LHCN-M2 (cell line): ENCODE results near the gene MYO3B. TPM values are rescaled to one million over a fixed set of nuclear protein-coding genes. Genes with fewer than 3 reads are reported as not detected.
"Not testable (repeated sequence)": the region's sequence is repeated elsewhere in the genome, so short reads cannot be mapped to it uniquely, and the experiment has no call there.

ENCODE experiments used
- DNase-seq: peaks from one replicate; pipeline ENCODE4 v3.0.0-alpha.2; 2012; ENCODE audit warnings: low read depth
- total RNA-seq: library from RNA; depleted of rRNA; stranded (reverse); fragments of >200 nt; gene quantifications from 2 replicates; pipeline ENCODE4 v1.2.3, GENCODE V29; 2014

The MYO3B gene
- total RNA-seq, 1 experiment from 2014 or later = 0.06 TPM

DNA sequence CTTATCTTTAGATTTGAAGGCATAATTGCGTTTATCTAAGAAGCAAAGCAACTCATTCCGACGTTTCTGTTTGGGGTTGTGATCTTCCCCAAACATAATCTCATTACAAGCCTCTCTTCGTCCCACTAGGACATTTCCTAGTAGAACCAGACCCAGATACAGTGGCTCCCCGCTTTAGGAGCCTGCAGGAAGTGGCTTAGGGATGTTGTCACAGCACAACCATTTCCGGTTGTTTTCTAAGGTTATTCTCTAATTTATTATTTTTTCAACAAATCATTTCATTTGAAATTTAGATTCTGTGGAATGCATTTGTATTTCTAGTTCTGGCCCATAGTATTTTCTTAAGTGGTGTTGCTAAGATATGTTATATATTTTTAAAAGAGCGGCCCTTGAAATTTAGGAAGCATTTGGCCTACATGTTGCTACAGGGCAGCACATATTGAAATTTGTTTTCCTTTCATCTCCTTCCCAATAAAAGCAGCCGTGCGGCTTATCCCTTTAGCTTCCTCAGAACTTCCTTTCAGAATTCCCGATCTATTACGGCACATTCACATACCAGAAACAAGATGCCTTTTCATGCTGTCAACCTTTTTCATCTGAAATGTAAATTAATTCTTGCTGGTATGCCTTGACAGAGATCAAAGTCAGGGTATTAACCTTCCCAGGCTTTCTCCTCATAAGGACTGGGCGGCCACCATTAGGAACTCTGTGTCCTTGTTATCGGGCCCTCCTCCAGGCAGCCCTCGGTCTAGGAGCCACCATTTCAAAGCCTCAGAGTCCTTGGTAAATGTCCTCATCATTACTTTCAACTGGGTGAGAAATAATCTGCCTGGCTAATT, 326.2 kb downstream of the MYO3B start:
- DNase-seq = no peak

DNA sequence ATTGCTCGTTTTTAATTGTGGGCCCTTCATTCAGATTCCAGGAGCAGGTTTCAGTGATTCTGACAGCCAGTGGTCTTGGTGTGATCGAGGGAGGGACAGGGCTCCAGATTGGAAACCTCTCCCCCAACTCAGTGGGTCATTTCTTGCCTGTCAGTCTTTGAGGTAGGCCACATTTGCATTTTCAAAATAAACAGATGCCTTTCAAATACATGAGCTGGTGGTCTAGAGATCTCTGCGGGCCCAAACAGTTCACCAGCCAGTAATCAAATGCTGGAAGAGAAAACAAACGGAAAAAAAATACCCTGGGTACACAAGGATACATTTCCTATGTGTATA, 326.8 kb downstream of the MYO3B start:
- no peak for DNase-seq

GRCh38 chr2:170505631-170506275, 327.8 kb downstream of the MYO3B start:
- DNase-seq = no peak

DNA sequence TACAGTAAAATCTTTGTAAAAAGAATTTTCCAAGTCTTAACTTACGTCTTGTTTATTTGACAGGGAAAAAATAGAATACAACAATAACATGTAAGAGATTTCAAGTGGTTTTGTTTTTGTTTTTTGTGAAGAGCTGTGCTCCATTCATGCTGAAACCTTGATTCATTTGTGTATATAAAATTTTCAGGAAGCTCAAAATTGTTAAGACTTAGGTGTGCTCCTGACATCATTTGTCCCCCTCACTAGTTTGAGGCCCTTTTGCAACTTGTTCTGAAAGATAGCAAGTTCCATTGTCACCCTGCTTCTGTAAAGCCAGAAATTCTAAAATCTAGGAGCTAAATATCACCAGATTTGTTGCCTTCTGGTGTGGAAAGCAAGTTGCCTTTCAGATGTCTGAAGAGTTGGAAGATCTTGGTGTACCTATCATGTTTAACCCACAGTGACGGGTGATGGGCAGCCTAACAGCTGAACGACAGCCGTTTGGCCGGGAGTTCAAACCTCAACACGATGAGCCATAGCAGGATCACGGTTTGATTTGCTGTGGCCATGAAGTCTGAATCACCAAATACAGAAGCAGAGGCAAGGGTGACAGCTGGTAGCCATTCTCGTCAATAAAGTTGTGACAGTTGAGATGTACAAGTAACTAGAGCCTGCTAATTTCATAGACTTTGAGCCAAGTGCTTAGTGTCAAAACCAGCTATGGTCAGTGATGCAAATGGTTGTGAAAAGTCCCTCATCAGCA, 331.7 kb downstream of the MYO3B start:
- DNase-seq = peak; percentile 100

GRCh38 chr2:170512266-170512665, 334.3 kb downstream of the MYO3B start:
- peak; percentile 41 for DNase-seq

GRCh38 chr2:170514140-170514539, 336.2 kb downstream of the MYO3B start:
- DNase-seq = peak; percentile 76

GRCh38 chr2:170517538-170517937, 339.6 kb downstream of the MYO3B start:
- DNase-seq = no peak

- DNase-seq = peak; percentile 80
Observed at GRCh38 chr2:170518911-170519310, 341.0 kb downstream of the MYO3B start.

DNA sequence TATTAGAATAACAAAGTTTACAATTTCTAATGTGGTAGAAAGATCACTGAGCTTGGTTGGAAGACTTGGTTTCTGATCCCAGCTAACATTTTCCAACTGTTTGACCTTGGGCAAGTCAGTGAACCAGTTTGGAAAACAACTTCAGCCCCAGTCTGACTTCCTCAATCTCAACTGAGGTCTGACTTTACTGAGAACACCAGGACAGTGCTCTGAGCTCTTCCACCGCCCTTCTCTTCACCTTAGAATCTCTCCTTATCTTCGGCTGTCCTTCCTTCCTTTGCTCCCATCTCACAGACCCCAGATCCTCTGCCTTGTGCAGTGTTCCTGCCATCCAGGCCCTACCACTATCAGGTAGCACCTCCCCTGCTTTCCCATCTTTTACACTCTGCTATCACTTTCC, 343.4 kb downstream of the MYO3B start:
- no peak for DNase-seq

GRCh38 chr2:170523506-170523905, 345.6 kb downstream of the MYO3B start:
- DNase-seq = no peak

DNA sequence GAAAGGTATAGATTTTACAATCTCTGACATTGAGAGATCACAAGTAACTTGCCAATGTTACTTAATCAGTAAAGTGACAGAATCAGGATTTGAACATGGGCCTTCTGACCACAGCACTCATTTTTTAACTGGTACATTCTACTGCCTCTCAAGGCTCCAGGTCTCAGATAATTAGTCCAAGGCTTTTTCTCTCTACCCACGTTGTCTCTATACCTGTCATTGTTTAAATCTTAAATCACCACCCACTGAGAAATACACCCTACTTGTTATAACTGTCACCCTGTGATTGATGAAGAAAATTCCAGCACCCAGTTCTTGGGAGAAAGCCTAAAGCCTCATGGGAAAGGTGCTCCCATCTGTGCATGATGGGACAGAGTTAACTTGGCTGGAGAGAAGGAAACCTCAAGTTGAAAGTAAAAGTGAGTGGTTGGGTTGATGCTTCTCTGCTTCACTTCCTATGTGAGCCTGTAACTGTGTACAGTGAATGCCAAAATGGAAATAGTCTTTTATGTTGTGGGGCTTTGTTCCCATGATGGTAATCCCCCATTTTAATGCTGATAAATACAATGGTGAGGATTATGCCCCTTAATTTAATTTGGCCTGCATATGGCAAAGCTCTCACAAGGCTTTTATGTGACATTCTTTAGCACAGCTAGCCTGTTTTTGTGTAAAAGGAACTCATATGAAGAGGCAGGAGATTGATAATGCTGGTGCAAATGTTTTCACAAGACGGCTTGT, 347.1 kb downstream of the MYO3B start:
- peak; percentile 21 for DNase-seq

DNA sequence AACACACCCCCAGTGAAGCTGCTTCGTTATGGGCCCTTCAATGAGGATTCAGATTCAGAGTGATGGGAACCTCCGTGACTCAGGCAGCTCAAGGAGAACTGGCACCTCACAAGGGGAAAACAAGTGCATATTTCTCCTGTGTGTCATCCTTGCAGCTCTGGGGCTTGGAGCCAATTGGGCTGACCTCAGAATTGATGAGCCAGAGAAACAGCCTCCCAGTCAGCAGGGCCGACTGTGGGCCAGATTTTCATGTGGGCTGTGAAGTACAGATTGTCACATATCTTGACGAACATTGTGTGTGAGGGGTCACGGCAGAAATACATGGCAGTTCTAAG, 347.6 kb downstream of the MYO3B start:
- peak; percentile 98 for DNase-seq

DNA sequence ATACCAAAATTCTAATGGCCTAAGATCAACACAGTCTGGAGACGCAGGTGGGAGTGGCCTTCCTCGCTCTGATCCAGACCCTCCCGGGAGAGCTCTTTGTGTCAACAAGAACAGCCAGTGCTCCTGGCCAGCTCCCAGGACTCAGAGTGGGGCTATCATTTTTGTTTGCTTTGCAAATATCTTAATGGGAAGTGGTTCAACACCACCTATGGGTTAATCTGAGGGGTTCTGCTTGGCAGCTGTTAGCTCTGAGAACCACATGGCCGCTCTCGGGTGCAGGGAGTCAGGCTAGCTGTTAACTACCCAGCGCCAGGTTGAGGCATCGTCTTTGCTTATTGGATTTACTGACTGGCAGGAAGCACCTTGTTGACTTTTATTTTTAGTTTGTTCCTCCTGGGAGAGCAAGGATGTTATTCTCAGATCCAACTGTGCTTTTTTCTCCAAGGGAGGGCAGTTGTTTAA, 352.4 kb downstream of the MYO3B start:
- peak; percentile 91 for DNase-seq

DNA sequence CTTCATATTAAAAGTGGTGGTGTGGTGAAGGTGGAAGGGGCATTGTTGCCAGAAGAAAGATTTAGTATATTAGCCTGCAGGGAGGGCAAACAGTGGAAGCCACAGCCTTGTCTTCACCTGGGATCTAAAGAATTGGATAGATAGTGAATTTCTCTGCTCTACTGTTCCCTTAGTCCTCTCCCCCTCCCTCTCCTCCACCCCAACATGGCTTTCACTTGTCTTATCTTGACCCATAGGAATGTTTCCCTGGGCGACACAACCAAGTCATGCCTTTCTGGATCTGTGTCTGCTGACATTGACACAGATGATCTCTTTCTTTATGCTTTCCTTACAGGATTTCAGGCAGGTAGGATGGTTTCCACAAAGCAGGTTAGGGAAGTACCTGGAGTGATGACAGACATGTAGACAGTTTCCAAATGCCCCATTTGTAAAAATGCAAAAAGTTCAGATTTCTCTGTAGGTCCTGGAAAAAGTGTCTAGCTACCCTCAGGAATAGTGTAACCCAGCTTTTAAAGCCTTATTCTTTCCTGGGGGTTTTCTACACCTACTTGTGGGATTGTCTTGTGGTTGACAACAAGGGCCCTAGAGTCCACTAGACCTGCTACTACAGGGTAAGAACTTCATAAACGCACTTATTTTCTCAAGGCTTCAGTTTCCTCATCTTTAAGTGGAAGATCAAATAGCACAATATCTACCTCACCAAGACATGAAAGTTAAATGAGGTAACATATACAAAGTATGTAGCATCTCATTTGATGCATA, 353.0 kb downstream of the MYO3B start:
- no peak for DNase-seq

- no peak for DNase-seq
Observed at GRCh38 chr2:170531876-170532275, 353.9 kb downstream of the MYO3B start.

DNA sequence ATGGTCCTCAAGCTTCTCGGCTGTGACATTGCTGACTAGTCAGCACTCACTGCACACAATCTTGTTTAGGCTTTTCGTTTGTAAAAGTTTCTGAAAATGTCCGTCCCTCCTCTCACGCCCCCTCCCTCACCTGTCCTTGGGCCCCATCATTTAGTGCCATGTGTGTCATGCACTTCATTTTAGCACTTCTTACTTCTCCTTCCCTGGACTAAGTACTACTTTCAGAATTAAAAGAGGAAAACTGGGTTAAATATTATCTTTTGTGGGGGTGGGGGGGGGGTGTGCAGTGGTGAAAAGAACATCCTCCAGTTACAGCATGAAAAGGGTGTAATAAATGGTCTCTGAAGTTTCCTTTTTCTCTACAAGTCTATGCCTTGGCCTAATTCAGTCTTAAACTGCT, 355.2 kb downstream of the MYO3B start:
- no peak for DNase-seq

- no peak for DNase-seq
Observed at GRCh38 chr2:170535552-170535951, 357.6 kb downstream of the MYO3B start.

DNA sequence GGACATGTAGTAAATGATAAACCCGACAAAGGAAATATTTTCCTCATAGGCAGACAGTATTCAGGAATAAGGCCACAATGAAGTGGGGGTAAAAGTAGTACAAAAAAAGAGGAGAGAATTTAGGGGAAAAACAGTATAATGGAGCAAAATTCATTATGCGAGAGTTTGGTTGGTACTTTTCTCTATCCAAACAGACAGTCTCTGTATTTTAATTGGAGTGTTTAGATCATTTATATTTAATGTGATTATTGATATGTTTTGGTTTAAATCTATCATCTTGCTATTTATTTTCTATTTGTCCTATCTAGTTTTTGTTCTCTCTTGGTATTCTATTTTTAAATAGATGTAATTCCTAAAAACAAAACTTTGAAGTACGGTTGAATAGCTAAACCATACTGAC, 366.9 kb downstream of the MYO3B start:
- DNase-seq = no peak

DNA sequence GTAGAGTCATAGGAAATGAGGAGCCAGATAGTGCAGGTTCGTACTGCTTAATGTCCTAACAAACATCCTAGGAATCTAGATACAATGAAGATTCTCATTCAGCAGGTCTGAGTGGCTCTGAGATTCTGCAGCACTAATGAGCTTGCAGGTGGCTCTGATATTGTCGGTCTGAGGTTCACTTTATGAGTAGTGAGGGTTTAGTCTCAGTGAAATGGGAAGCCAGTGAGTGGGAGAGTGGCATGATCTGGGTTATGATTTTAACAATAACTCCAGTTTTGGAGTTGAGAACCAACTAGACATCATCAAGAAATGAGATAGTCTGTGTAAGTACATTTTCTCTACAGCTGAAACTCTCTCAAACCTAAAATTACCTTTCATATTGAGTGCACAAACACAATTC, 370.4 kb downstream of the MYO3B start:
- DNase-seq = no peak

GRCh38 chr2:170550501-170550900, 372.6 kb downstream of the MYO3B start:
- DNase-seq = peak; percentile 42

DNA sequence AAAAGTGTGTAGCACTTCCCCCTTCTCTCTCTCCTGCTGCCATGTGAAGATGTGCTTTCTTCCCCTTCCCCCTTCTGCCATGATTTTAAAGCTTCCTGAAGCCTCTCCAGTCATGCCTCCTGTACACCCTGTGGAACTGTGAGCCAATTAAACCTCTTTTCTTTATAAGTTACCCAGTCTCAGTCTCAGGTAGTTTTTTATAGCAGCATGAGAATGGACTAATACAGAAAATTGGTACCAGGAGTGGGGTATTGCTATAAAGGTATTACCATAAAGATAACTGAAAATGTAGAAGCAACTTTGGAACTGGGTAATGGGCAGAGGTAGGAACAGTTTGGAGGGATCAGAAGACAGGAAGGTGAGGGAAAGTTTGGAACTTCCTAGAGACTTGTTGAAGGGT, 374.0 kb downstream of the MYO3B start:
- DNase-seq = not testable (repeated sequence)
